Stimulated activated CD4-positive, alpha-beta T cell treated with anti-CD3 and anti-CD28 coated beads, Interleukin-4, amount 100 ng/mL, for 48 hours (primary cell): ENCODE measurements around the gene SPRR5.

Experiments used
- DNase-seq, 2 donors: peaks; one replicate each; pipeline ENCODE4 v3.0.0-alpha.2; 2020; ENCODE audit warnings: low read depth in 2 of 2

The SPRR5 gene

DNA sequence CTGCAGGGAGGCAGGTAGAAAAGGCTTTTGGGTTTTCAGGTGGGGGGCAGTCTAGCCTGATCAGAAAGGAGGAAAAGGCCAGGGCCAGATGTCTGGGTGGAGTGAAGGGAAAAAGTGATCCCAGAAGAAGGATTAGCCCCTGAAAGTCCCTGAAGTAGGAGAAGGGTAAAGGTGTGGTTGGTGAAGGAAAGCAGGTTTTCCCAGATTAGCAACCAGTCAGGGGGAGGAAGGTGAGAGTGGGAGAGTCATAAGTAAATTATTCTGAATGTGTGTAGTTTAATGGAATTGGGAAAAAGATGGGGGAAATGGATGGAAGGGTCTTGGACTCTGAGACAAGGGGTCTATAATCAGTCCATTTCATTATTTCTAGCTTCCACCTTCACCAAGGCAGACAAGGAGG lies 36.2 kb downstream of the SPRR5 start:
- DNase-seq, result no peak

DNA sequence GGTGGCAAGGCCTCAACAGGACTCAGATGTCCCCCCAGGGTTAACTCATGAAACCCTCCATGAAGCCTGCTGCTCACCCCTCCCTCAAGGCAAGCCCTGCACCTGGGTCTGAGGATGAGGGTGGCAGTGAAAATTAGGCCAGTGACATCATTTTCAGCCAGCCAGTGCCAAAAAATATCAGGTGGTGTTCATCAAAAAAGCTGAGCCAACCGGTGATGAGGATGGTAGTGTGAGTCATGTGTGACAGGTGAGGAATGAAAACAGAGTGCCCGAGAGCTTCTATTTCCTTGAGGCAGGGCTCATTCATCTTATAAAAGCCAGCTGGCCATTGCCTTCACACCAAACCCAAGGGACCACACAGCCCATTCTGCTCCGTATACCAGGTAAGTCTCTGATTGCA lies 36.7 kb downstream of the SPRR5 start, which contains the start of gene SPRR1A:
Gene SPRR1A, plus strand, starts transcription at position 339 of the 400 bp plus-strand sequence. CDS start 1,150 bp downstream, outside the sequence.
- DNase-seq, result no peak

DNA sequence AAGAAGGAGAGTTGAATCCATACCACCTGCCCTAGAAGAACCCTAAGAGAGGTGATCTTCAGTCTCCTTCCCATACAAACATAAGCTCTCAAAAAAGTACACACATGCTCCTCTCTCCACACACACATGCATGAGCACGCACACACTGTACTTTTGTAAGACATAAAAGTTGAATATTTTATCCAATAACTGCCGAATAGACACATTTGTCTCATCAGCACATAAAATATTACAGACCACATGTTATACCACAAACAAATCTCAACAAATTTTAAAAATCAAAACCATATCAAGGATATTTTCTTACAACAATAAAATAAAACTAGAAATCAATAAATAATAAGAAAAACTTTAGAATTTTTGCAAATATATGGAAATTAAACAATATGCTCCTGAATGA lies 39.6 kb downstream of the SPRR5 start:
- DNase-seq, result no peak

DNA sequence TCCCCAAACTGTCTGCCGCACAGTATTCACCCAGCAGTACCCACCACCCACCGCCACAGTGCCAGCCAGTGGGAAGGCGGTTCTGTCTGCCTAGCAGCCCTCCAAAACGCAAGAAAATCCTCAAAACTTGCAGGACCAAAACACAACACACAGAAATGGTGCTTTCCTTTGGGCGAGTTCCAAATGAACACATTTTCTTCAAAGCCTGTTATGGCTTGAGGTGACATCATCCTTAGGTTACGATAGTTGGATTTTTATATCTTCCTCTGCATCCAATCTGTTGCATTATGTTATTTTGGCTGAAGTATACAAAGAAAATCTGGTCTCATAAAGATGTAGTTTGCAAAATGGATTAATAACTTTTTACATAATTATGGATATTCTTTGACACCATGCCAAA lies 46.2 kb downstream of the SPRR5 start:
- no peak for DNase-seq

DNA sequence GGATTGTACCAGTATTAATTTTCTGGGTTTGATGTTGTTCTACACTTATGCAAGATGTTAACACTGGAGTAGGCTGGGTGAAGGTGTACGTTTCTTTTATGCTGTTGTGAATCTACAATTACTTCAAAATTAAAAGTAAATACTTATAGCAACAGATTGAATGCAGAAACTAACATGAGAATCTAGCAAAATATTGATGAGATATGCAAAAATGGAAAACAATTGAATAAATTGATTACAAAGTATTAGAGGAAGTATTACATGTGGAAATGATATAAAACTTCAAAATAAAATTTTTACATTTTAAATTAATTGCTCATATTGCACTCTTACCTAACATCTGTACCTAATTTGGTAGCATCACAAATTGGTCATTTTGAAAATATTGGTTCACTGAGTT lies 48.8 kb downstream of the SPRR5 start:
- DNase-seq, result no peak

DNA sequence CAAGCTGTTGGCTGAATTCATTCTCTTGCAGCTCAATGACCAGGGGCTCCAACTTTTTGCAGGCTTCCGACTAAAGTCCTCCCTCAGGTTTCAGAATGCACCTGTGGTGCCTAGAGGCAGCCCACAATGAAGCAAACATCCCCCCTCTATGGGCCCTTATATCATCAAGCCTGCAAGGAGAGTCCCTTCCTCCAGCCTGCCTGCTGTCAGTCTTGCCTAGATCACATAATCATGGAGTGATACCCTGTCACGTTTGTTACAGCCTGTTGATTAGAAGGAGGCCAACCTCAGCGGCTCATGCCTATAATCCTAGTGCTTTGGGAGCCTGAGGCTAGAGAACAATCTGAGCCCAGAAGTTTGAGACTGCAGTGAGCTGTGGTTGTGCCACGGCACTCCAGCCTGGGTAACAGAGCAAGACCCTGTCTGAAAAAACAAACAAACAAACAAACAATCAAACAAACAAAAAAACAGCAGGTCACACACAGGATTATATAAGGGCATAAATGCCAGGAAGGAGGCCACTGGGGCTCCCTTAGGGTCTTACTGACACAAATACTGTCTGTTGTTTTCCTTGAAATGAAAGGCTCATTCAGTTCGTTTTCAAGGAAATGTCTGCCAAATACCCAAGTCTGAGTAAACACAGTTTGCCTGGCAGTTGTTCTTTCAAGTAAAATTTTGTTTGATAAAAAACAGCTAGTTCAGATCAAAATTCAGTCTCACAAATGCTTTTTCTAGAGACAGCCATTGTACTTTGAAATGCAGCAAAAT lies 49.8 kb downstream of the SPRR5 start:
- no peak for DNase-seq

DNA sequence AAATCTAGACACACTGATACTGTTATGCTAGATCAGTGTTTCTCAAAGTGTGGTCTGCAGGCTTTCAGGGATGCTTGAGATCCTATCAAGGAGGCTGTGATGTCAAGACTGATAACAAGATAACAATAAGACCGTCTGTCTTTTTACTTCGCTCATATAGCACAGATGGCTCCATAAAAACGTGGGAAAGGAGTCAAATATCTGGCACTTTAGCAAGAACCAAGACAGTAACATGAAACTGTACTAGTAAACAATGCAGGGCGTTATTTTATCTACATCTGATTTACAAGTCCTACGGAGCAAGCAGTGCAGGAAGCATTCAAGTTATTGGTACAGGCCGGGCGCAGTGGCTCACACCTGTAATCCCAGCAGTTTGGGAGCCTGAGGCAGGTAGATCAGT lies 50.9 kb downstream of the SPRR5 start:
- DNase-seq, result no peak

DNA sequence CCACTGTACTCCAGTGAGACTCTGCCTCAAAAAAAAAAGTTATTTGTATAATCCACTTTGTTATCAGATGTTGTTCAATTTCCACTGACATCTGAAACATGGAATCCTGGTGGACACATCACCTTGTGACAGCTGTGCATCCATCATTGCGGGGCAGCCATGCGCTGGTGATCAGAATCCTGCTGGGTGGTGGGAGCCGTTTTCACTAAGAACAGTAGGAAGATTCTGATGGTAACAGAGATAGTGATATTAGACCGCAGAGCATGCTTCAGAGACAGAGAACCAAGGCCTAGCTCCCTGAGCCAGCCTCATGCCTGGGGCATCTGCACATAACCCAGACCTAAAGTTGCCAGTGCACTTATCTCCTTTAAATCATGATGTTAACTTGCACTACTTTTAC lies 51.5 kb downstream of the SPRR5 start:
- DNase-seq, result no peak
